PC-3 (cell line): ENCODE results near the gene CTSZ.

ENCODE experiments used
- EZH2 ChIP-seq: fragments of 300-600 bp; sonication (generic); IDR thresholded peaks from one replicate; pipeline ENCODE4 v1.6.1; 2017; ENCODE audit warnings: antibody characterized with exemption, mild to moderate bottlenecking, low read length; ENCODE audit not compliant: unreplicated experiment
- EZH2phosphoT487 ChIP-seq: fragments of 300-600 bp; sonication (generic); IDR thresholded peaks from 2 replicates; pipeline ENCODE4 v1.6.1; 2018; ENCODE audit warnings: mild to moderate bottlenecking, antibody characterized with exemption, low read length, borderline replicate concordance
- TF ChIP-seq, protein P1 (sequence below): fragments of 300-600 bp; sonication (generic); conservative IDR thresholded peaks from 2 replicates; pipeline ENCODE4 v1.5.1; 2017; ENCODE audit warnings: antibody characterized with exemption, low read depth, mild to moderate bottlenecking, low read length

DNA sequence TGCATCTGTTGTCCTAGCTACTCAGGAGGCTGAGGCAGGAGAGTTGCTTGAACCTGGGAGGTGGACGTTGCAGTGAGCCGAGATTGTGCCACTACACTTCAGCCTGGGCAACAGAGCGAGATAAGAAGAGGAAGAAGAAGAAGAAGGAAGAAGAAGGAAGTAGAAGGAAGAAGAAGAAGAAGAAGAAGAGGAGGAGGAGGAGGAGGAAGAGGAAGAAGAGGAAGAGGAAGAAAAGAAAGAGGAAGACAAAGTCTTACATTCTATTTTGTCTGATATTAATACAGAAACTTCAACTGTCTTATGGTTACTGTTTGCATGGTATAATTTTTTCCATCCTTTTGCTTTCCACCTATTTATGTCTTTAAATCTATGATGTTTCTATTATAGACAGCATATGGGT is 33.2 kb downstream of the CTSZ start:
- TF ChIP-seq EZH2phosphoT487 (no peak), EZH2 (no peak)
- TF ChIP-seq, protein P1, sequence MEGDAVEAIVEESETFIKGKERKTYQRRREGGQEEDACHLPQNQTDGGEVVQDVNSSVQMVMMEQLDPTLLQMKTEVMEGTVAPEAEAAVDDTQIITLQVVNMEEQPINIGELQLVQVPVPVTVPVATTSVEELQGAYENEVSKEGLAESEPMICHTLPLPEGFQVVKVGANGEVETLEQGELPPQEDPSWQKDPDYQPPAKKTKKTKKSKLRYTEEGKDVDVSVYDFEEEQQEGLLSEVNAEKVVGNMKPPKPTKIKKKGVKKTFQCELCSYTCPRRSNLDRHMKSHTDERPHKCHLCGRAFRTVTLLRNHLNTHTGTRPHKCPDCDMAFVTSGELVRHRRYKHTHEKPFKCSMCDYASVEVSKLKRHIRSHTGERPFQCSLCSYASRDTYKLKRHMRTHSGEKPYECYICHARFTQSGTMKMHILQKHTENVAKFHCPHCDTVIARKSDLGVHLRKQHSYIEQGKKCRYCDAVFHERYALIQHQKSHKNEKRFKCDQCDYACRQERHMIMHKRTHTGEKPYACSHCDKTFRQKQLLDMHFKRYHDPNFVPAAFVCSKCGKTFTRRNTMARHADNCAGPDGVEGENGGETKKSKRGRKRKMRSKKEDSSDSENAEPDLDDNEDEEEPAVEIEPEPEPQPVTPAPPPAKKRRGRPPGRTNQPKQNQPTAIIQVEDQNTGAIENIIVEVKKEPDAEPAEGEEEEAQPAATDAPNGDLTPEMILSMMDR, result no peak
